NK-92 (cell line): Measurements from ENCODE around the gene MYO1G.
"Not testable (repeated sequence)": the region's sequence is repeated elsewhere in the genome, so short reads cannot be mapped to it uniquely, and the experiment has no call there.

Experiments
- DNase-seq: peaks from one replicate; lab custom pipeline; 2025; ENCODE audit not compliant: unreplicated experiment; lab: John Stamatoyannopoulos, UW

The MYO1G gene

DNA sequence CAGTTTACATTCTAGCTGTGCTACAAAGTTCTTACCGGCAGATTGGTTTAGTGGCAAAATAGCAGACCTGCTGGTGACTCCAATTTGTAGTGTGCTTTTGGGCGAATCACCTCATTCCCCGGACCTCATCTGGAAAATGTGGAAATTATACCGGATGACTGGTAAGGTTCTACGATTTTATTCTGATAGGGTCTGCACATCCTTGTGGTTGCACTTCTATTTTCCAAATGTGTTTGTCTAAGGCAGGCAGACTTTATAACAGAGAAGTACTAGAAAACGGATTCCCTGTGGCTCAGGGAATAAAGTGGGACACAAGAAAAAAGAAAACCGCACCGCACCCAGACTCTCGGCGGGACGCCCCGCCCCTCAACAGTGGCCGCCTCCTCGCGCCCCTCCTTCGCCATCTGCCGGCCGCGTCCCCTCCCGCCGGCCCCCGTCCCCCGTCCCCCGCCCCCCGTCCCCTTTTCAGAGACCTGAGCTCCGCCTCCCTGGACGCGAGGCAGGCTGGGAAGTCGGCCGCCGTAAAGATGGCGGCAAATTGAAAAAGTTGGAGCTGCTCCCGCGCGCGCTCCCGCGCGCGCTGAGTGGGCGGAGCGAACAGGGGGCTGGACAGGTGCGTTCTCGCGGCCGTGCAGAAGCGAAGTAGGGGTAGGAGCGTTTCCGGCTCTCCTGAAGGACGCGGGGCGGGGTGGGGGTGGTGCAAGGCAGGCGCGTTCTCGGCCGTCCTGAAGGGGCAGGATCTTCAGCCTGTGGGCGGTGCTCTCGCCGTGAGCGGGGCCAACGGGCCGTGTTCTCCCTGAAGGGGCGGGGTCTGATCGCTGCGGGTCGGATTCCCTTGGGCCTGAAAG is 20.7 kb upstream of the MYO1G start:
- peak; percentile 82 for DNase-seq

DNA sequence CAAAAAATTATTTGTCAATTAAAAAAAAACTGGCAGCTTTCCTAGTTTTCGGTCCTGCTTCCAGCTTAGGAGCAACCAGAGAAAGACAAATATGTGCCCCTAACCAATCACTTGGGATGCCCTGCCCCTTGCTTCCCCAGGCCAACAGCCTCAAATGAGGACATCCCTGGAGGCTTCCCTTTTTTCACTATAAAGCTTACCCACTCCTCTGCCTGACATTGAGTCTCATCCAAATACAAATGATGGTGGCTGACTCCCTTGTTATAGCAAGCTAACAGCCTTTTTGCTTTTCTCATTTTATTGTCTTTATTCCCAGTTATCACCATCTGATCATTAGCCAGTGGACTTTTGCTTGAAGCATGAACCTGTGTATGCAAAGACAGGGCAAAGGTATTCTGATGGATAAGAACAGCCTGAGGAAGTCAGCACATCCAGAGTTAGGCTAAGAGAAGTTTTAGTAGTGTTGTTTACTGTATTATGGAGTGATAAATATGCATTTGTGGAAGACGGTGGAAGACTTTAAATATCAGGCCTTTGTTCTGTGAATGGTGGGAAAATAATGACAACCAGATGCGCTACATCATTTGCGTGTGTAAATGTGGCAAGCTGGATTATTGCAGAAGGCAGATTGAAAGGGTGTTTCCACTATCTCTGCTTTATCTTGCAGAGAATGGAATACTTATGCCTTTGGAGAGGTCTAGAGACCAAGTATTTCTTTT is 19.5 kb upstream of the MYO1G start:
- DNase-seq: no peak

- DNase-seq: no peak
Observed at GRCh38 chr7:44995555-44996493, 17.0 kb upstream of the MYO1G start.

- no peak for DNase-seq
Observed at GRCh38 chr7:44994877-44995554, 16.2 kb upstream of the MYO1G start.

GRCh38 chr7:44992004-44992795 is 13.4 kb upstream of the MYO1G start:
- not testable (repeated sequence) for DNase-seq

- DNase-seq: no peak
Observed at GRCh38 chr7:44990109-44991023, 11.6 kb upstream of the MYO1G start.

- no peak for DNase-seq
Observed at GRCh38 chr7:44989132-44989531, 10.3 kb upstream of the MYO1G start.

GRCh38 chr7:44988701-44989100 is 9.9 kb upstream of the MYO1G start:
- no peak for DNase-seq

DNA sequence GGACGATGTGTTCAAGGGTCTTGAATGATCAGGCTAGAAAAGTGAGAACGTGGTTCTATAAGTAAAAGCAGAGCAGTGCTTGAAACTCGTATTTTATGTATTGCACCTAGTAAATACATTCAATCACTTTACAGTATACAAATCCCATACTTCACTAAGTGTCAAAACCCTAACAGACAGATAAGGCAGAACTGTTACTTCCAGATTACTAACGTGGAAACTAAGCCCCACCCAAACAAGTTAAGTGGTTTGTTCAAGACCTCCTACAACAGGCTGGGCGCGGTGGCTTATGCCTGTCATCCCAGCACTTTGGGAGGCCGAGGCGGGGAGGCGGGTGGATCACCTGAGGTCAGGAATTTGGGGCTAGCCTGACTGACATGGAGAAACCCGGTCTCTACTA is 9.2 kb upstream of the MYO1G start:
- no peak for DNase-seq

GRCh38 chr7:44987457-44987856 is 8.6 kb upstream of the MYO1G start:
- DNase-seq: no peak

DNA sequence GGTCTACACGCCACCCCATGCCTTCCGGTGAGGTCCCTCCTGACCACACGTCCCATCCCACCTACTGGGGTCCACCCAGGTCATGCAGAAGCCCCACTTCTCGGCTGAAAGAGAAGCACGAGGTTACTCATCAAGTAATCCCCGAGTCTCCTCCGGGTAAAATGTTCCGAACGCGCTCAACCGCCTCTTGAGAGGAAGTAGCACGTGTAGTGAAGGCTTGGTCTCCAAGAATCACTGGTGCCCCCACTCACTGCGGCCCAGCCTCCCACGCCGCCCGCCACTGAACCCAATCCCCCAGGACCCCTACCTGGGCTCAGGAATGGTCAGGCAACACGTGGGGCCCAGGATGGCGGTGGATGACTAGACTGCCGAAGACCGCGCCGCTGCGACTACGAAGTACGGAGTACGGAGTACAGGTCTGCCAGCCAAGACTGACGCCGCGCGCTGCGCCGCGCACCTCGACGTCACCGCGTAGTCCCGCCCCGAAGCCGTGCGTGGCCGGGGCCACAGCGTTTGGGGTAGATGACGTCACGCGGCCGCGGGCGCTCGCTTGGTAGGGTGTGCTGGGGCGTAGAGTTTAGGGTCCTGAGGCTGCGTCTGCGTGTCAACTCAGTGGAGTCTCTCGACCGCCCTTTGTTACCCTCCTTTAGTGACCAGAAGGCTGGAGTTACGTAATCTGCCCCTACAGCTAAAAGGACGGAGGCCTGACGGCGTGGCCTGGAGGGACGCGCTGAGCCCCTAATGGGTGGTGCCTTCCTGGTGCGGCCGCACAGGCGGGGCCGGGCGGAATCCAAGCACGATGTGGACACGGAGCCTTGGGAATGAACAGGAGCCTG is 7.6 kb upstream of the MYO1G start:
- peak; percentile 66 for DNase-seq

- DNase-seq: no peak
Observed at GRCh38 chr7:44985900-44986217, 7.0 kb upstream of the MYO1G start.

- DNase-seq: no peak
Observed at GRCh38 chr7:44985033-44985695, 6.3 kb upstream of the MYO1G start.

DNA sequence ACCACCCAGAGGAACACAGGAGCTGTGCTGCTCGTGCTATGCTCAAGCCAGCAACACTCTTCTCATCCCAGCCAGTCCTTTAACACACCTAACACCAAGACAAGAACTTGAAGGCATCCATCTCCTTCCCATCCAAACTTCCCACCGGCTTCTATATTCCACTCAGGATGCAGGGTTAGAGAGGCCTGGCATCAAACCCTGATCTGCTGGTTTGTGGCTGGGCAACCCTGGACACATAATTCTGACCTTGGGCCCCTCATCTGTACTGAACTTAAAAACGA is 5.6 kb upstream of the MYO1G start:
- DNase-seq: no peak

DNA sequence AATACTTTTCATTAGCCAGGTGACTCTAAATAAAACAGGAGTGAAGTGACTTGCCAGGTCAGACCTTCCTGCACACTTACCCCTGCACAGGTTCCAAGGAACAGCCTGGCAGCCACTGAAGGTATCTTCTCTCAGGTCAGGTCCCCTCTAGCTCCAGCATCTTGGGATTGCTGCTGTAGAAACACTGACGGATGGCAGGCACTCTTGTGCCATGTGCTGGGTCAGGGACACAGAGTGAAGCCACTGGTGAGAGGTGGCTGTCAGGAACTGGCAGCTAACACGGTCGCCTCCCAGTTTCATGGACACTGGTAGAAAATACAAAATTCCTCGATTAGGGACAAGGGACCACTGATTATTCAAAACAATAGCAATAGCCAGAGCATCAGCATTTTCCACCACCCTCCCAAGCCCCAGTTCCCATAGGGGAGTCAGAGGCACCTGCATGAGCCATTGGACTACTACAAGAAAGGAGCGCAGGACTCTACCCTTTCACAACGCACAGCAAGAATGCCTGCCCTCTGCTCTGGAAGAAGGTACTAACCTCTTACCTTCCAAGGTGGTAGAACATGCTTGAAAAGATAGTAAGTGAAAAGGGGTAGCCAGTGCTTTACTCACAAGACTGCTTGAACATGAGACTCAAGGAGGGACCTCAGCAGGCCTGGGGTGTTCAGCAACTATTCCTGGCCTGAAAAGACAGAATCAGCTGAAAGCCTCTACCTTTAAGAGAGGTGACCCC is 5.1 kb upstream of the MYO1G start:
- no peak for DNase-seq

DNA sequence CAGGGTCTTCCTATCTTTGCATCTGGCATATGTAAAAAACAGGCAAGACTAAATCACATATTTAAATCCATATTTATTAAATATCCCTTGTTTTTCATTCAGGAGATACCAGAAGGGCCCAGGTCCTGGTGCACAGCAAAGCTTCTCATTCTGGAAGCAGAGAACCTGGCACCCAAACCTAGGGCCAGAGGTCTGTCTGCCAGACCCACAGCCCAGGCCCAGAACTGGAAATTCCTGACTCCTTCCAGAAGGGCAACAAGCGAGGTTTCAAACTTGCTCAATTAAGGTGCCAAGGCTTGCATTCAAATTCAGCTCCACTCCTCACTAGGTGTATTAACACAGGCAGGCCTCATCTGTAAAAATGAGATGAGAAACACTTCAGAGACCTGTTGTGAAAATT is 4.2 kb upstream of the MYO1G start:
- DNase-seq: no peak

- no peak for DNase-seq
Observed at GRCh38 chr7:44982535-44982923, 3.7 kb upstream of the MYO1G start.
